ENCODE data around the gene PCDH1. TPM values are rescaled to one million over a fixed set of nuclear protein-coding genes. Genes with fewer than 3 reads are reported as not detected.
"Not testable (repeated sequence)": the region's sequence is repeated elsewhere in the genome, so short reads cannot be mapped to it uniquely, and the experiment has no call there.

The PCDH1 gene
- under 0.01 TPM in 1 of 2 replicates, not detected in the other for total RNA-seq (2012; rRNA removed)

- H3K9ac ChIP-seq (ENCODE audit: low read depth, low read length), result no peak within 1 kb of the TSS
Observed at GRCh38 chr5:141878186-141878710, at the start of gene PCDH1. PCDH1 (minus strand) TSS chr5:141878410; CDS start chr5:141878262, 148 bp downstream.

GRCh38 chr5:141926434-141926833 is 48.2 kb upstream of the PCDH1 start:
- H3K36me3 ChIP-seq (ENCODE audit: insufficient read depth, low read length), result peaks cover 56% of the 10 kb centered on the region

More at GRCh38 chr5:141878186-141878710, at the start of gene PCDH1:
- Histone ChIP-seq H3K4me3 (ENCODE audit: low read length) (peak within 1 kb of the TSS; percentile 61), H3K36me3 (ENCODE audit: insufficient read depth, low read length) (no peaks in the 10 kb centered on the region), H3K4me1 (ENCODE audit: control insufficient read depth, insufficient read depth, low read length) (peaks cover 16% of the 10 kb centered on the region), H3K27me3 (ENCODE audit: control insufficient read depth, insufficient read depth, low read length) (peaks cover 84% of the 10 kb centered on the region), H3K4me2 (ENCODE audit: low read length) (peak within 1 kb of the TSS; percentile 83), H3K9me3 (replicated peaks; ENCODE audit: low read length) (no peaks in the 10 kb centered on the region)

DNA sequence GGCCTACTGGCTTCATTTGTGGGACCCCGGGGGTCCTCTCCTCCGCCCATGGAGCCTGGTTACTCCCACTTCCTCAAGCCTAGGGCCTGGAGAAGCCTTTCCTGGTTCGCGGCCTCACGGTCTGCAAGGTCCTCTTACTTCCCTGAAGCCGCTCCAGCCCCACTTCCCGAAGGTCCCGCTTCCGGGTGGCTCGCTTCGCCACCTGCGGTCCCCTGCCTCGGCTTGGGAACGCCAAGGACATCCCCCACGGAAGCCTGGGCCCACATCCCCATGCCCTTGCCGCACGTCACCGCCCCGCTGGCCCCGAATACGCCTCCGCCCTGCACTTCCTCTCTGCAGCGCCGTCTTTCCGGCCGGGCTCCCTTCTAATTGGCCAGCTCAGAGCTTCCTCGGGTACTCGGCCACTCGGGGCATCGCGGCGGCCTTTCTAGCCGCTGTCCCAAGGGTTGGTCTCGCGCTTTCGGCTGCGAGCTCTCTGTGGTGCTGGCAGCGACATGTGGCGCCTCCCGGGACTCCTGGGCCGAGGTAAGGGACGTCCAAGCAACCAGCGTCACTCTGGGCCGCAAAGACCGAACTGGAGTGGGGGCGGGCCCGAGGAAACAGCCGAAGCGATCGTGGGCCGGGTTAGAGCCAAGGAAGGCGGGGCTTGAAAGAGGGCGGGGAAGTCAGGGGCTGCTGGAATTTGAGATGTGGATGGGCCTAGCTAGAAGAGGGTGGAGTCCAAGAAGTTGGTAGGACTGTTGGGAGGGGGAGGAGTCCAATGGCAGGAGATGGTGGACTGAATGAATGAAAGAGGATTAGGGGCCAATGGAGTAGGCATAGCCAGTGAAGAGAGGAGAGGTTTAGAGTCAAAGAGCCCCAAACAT is 45.5 kb upstream of the PCDH1 start, which contains the start of gene DELE1:
Gene DELE1, plus strand, starts transcription at position 424 of the 866 bp plus-strand sequence. Its CDS starts 71 bp downstream, at position 495.
- peaks cover 30% of the 10 kb centered on the region for H3K36me3 ChIP-seq (ENCODE audit: insufficient read depth, low read length)

More at GRCh38 chr5:141926434-141926833, 48.2 kb upstream of the PCDH1 start:
- H3K9me3 ChIP-seq (replicated peaks; ENCODE audit: low read length), result no peaks in the 10 kb centered on the region
- H3K4me3 ChIP-seq (ENCODE audit: low read length), result no peak overlapping the region
- no peak overlapping the region for H3K4me2 ChIP-seq (ENCODE audit: low read length)
- no peak overlapping the region for H3K9ac ChIP-seq (ENCODE audit: low read depth, low read length)
- peaks cover 13% of the 10 kb centered on the region for H3K4me1 ChIP-seq (ENCODE audit: control insufficient read depth, insufficient read depth, low read length)
- H3K27me3 ChIP-seq (ENCODE audit: control insufficient read depth, insufficient read depth, low read length), result no peaks in the 10 kb centered on the region

GRCh38 chr5:141922827-141923447 is 44.7 kb upstream of the PCDH1 start:
- H3K4me1 ChIP-seq (ENCODE audit: control insufficient read depth, insufficient read depth, low read length), result peaks cover 13% of the 10 kb centered on the region
- not testable (repeated sequence) for H3K9me3 ChIP-seq (replicated peaks; ENCODE audit: low read length); H3K27me3 ChIP-seq (ENCODE audit: control insufficient read depth, insufficient read depth, low read length)
- peak overlapping the region; percentile 98 for H3K4me2 ChIP-seq (ENCODE audit: low read length)
- H3K36me3 ChIP-seq (ENCODE audit: insufficient read depth, low read length), result peaks cover 24% of the 10 kb centered on the region
- peak overlapping the region; percentile 95 for H3K9ac ChIP-seq (ENCODE audit: low read depth, low read length)
- H3K4me3 ChIP-seq (ENCODE audit: low read length), result peak overlapping the region; percentile 80

More for the DNA sequence above, 45.5 kb upstream of the PCDH1 start, which contains the start of gene DELE1:
- H3K4me1 ChIP-seq (ENCODE audit: control insufficient read depth, insufficient read depth, low read length), result peaks cover 13% of the 10 kb centered on the region
- peak within 1 kb of the TSS; percentile 95 for H3K9ac ChIP-seq (ENCODE audit: low read depth, low read length)
- peak within 1 kb of the TSS; percentile 98 for H3K4me2 ChIP-seq (ENCODE audit: low read length)
- no peaks in the 10 kb centered on the region for H3K9me3 ChIP-seq (replicated peaks; ENCODE audit: low read length)
- peak within 1 kb of the TSS; percentile 80 for H3K4me3 ChIP-seq (ENCODE audit: low read length)
- H3K27me3 ChIP-seq (ENCODE audit: control insufficient read depth, insufficient read depth, low read length), result no peaks in the 10 kb centered on the region

GRCh38 chr5:141920771-141921170 is 42.6 kb upstream of the PCDH1 start:
- Histone ChIP-seq H3K4me3 (ENCODE audit: low read length) (no peak overlapping the region), H3K4me2 (ENCODE audit: low read length) (no peak overlapping the region), H3K9me3 (replicated peaks; ENCODE audit: low read length) (no peaks in the 10 kb centered on the region)

GRCh38 chr5:141919218-141920119 is 41.3 kb upstream of the PCDH1 start:
- no peak overlapping the region for H3K4me3 ChIP-seq (ENCODE audit: low read length)
- H3K9me3 ChIP-seq (replicated peaks; ENCODE audit: low read length), result no peaks in the 10 kb centered on the region
- no peaks in the 10 kb centered on the region for H3K36me3 ChIP-seq (ENCODE audit: insufficient read depth, low read length)
- peaks cover 13% of the 10 kb centered on the region for H3K4me1 ChIP-seq (ENCODE audit: control insufficient read depth, insufficient read depth, low read length)
- H3K4me2 ChIP-seq (ENCODE audit: low read length), result no peak overlapping the region
- H3K9ac ChIP-seq (ENCODE audit: low read depth, low read length), result no peak overlapping the region
- H3K27me3 ChIP-seq (ENCODE audit: control insufficient read depth, insufficient read depth, low read length), result peaks cover 33% of the 10 kb centered on the region

More at GRCh38 chr5:141920771-141921170, 42.6 kb upstream of the PCDH1 start:
- Histone ChIP-seq H3K36me3 (ENCODE audit: insufficient read depth, low read length) (peaks cover 5% of the 10 kb centered on the region), H3K4me1 (ENCODE audit: control insufficient read depth, insufficient read depth, low read length) (peaks cover 13% of the 10 kb centered on the region), H3K9ac (ENCODE audit: low read depth, low read length) (no peak overlapping the region), H3K27me3 (ENCODE audit: control insufficient read depth, insufficient read depth, low read length) (peaks cover 22% of the 10 kb centered on the region)

GRCh38 chr5:141917760-141918159 is 39.5 kb upstream of the PCDH1 start:
- H3K27me3 ChIP-seq (ENCODE audit: control insufficient read depth, insufficient read depth, low read length), result peaks cover 50% of the 10 kb centered on the region

GRCh38 chr5:141916522-141916921 is 38.3 kb upstream of the PCDH1 start:
- Histone ChIP-seq H3K4me1 (ENCODE audit: control insufficient read depth, insufficient read depth, low read length) (no peaks in the 10 kb centered on the region), H3K36me3 (ENCODE audit: insufficient read depth, low read length) (no peaks in the 10 kb centered on the region), H3K9ac (ENCODE audit: low read depth, low read length) (no peak overlapping the region), H3K4me3 (ENCODE audit: low read length) (no peak overlapping the region), H3K9me3 (replicated peaks; ENCODE audit: low read length) (no peaks in the 10 kb centered on the region), H3K27me3 (ENCODE audit: control insufficient read depth, insufficient read depth, low read length) (peaks cover 50% of the 10 kb centered on the region), H3K4me2 (ENCODE audit: low read length) (no peak overlapping the region)

More at GRCh38 chr5:141917760-141918159, 39.5 kb upstream of the PCDH1 start:
- Histone ChIP-seq H3K9me3 (replicated peaks; ENCODE audit: low read length) (no peaks in the 10 kb centered on the region), H3K9ac (ENCODE audit: low read depth, low read length) (no peak overlapping the region), H3K4me1 (ENCODE audit: control insufficient read depth, insufficient read depth, low read length) (peaks cover 2% of the 10 kb centered on the region), H3K4me2 (ENCODE audit: low read length) (no peak overlapping the region), H3K4me3 (ENCODE audit: low read length) (no peak overlapping the region), H3K36me3 (ENCODE audit: insufficient read depth, low read length) (no peaks in the 10 kb centered on the region)

DNA sequence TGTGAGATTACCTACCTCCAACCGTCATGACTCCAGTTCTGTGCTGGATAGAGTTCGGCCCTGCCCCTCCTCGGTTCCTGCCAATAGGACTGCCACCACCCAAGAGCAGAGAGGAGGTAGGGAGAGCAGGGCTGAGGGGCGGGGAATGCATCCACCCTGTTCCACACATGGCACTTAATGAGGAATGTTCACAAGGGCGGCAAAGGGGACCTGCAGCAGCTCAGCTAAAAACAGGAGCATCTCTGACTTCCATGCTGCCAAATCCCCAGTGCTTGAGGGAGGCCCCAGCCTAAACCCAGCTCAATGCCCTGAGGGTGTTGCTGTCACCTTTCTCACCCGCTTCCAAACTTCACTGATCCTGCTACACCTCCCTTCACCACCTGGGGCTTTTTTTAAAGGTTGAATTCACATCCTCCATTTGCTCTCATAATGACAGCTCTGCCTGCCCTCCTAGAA is 37.7 kb upstream of the PCDH1 start:
- H3K4me2 ChIP-seq (ENCODE audit: low read length), result no peak overlapping the region
- peaks cover 50% of the 10 kb centered on the region for H3K27me3 ChIP-seq (ENCODE audit: control insufficient read depth, insufficient read depth, low read length)
- no peak overlapping the region for H3K4me3 ChIP-seq (ENCODE audit: low read length)
- no peaks in the 10 kb centered on the region for H3K36me3 ChIP-seq (ENCODE audit: insufficient read depth, low read length)
- H3K9ac ChIP-seq (ENCODE audit: low read depth, low read length), result no peak overlapping the region
- no peaks in the 10 kb centered on the region for H3K4me1 ChIP-seq (ENCODE audit: control insufficient read depth, insufficient read depth, low read length)
- H3K9me3 ChIP-seq (replicated peaks; ENCODE audit: low read length), result no peaks in the 10 kb centered on the region

- Histone ChIP-seq H3K4me2 (ENCODE audit: low read length) (no peak overlapping the region), H3K27me3 (ENCODE audit: control insufficient read depth, insufficient read depth, low read length) (peaks cover 53% of the 10 kb centered on the region), H3K4me3 (ENCODE audit: low read length) (no peak overlapping the region), H3K36me3 (ENCODE audit: insufficient read depth, low read length) (no peaks in the 10 kb centered on the region), H3K4me1 (ENCODE audit: control insufficient read depth, insufficient read depth, low read length) (no peaks in the 10 kb centered on the region), H3K9ac (ENCODE audit: low read depth, low read length) (no peak overlapping the region), H3K9me3 (replicated peaks; ENCODE audit: low read length) (no peaks in the 10 kb centered on the region)
Observed at GRCh38 chr5:141914797-141915196, 36.6 kb upstream of the PCDH1 start.

Measured in skeletal muscle satellite cell (primary cell).